ENCODE results near the gene MAP3K10.

DNA sequence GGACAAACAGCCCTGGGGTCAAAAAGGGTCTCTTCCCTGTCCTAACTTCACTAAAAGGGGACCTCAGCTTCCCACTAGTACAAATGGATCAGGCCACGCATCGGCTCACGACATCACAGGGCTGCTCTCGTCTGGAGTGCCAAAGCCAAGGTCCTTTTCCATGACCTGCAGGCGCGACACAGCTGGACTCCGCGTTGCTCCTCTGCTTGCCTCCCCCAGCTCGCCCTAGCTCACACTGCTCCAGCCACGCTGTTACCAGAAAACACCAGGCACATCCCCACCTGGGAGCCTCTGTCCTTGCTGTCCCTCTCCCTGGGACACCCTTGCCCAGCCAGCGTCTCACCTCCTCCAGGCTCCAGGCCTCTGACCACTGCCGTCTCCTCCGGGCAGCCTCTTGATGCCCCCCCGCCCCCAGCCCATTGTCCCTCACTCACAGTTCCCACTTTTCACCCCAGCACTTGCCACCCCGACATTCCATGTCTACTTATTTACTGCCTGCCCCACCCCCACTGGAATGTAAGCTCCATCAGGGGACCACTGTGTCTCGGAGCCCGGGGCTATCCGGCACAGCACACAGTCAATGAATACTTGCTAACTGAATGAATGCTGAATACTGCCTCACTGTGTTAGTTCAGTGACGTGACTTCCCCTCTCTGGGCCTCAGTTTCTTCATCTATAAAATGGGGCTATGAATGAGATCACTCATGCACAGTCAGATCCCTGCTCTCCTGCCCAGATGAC lies 73.3 kb downstream of the MAP3K10 start:
- TF ChIP-seq, protein P1, sequence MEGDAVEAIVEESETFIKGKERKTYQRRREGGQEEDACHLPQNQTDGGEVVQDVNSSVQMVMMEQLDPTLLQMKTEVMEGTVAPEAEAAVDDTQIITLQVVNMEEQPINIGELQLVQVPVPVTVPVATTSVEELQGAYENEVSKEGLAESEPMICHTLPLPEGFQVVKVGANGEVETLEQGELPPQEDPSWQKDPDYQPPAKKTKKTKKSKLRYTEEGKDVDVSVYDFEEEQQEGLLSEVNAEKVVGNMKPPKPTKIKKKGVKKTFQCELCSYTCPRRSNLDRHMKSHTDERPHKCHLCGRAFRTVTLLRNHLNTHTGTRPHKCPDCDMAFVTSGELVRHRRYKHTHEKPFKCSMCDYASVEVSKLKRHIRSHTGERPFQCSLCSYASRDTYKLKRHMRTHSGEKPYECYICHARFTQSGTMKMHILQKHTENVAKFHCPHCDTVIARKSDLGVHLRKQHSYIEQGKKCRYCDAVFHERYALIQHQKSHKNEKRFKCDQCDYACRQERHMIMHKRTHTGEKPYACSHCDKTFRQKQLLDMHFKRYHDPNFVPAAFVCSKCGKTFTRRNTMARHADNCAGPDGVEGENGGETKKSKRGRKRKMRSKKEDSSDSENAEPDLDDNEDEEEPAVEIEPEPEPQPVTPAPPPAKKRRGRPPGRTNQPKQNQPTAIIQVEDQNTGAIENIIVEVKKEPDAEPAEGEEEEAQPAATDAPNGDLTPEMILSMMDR (IDR thresholded peaks at IDR 0.05) = no peak
- TF ChIP-seq EZH2 (IDR thresholded peaks at IDR 0.05) (no peak), EZH2phosphoT487 (IDR thresholded peaks at IDR 0.05) (no peak)
